Muscle of leg (tissue), 11 donors: ENCODE results near the gene LRP8. TPM values are rescaled to one million over a fixed set of nuclear protein-coding genes. Genes with fewer than 3 reads are reported as not detected.

ENCODE experiments used
- DNase-seq: peaks from one replicate; pipeline ENCODE4 v3.0.0; 2013
- H3K27ac ChIP-seq: one replicate; pipeline ENCODE4 v1.5.1; 2013; ENCODE audit warnings: mild to moderate bottlenecking, low read length, control low read depth
- H3K27me3 ChIP-seq: one replicate; pipeline ENCODE4 v1.6.1; 2013; ENCODE audit warnings: low read length; ENCODE audit not compliant: control insufficient read depth, insufficient read depth
- H3K36me3 ChIP-seq: one replicate; pipeline ENCODE4 v1.6.1; 2013; ENCODE audit warnings: low read length; ENCODE audit not compliant: control insufficient read depth, insufficient read depth
- H3K4me1 ChIP-seq: one replicate; pipeline ENCODE4 v1.6.1; 2013; ENCODE audit warnings: low read length; ENCODE audit not compliant: control insufficient read depth, insufficient read depth
- H3K4me3 ChIP-seq: one replicate; pipeline ENCODE4 v1.5.1; 2013; ENCODE audit warnings: low read length, control low read depth
- H3K9me3 ChIP-seq: replicated peaks from 2 replicates; pipeline ENCODE4 v1.6.1; 2013; ENCODE audit warnings: low read depth, low read length; ENCODE audit not compliant: control insufficient read depth
- WGBS: methylation state at CpG from one replicate; pipeline ENCODE4 v1.1.5; 2013; ENCODE audit warnings: missing lambda C conversion rate; ENCODE audit not compliant: insufficient coverage; 5-methylcytosine and 5-hydroxymethylcytosine counted together
- polyA plus RNA-seq, 8 donors: library from polyadenylated mRNA; unstranded; fragments of 120-200 nt; gene quantifications; one replicate each; pipeline versions ENCODE4 v1.2.1 to v1.2.3, GENCODE V29; 2013; ENCODE audit warnings: inconsistent platforms in 1 of 8, low replicate concordance in 1 of 8; ENCODE audit not compliant: insufficient read length in 8 of 8, insufficient read depth in 1 of 8
- total RNA-seq: library from RNA; stranded (reverse); fragments of 120-200 nt; gene quantifications from one replicate; pipeline ENCODE4 v1.2.4, GENCODE V29; 2013

The LRP8 gene
- total and polyA plus RNA-seq, 9 donors: 2.8 to 6.9 (median 4.2) TPM

DNA sequence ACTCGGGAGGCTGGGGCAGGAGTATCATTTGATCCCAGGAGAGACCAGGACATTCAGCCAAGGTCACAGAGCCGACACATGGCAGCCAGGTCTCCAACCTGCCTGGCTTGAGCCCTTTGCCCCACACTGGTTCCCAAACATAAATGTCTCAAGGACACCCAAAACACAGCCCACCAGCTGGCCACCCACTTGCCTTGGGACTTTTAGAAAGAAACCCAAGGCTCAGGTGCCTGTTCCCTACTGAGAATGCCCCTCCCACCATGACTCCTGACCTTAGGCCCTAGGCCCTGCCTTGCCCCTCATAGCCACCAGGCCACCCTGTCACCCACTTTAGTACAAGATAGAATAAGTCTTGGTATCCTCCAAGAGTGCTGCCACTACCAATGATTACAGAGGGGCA is 41.9 kb upstream of the LRP8 start:
- Histone ChIP-seq H3K36me3 (no peaks in the 10 kb centered on the region), H3K27ac (no peak overlapping the region), H3K4me3 (no peak overlapping the region), H3K9me3 (no peaks in the 10 kb centered on the region), H3K4me1 (peaks cover 5% of the 10 kb centered on the region), H3K27me3 (no peaks in the 10 kb centered on the region)
- DNase-seq: no peak
- 100% methylated on average over 1 of the region's 2 CpGs for WGBS

DNA sequence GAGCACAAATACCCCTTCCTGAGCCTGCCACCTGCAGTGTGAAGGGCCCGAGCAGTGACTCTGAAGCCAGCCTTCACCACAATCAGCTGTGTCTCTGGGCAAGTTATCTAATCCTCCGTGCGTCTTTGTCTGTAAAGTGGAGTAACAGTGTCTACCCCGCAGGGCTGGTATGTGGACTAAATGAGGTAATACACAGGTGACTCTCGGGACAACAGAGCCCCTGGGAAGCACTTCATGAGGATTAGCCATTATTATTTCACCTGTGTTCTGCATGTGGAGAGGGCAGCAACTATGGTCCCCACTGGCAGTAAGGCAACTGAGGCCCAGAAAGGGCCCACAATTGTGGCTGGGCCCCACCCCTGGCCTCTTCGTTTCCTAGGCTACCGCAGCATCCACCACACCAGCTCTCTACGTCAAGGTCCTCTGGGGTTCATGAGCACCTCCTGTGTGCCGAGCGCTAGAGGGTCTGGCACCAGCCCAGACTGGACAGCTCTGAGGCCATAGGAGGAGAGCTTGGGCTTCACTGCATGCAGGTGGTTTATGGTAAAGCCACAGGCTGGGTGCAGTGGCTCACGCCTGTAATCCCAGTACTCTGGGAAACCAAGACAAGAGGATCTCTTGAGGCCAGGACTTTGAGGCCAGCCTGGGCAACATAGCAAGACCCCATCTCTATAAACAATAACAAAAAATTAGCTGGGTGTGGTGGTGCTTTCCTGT is 41.3 kb upstream of the LRP8 start:
- Histone ChIP-seq H3K27ac (no peak overlapping the region), H3K4me3 (no peak overlapping the region), H3K27me3 (no peaks in the 10 kb centered on the region), H3K4me1 (peaks cover 5% of the 10 kb centered on the region), H3K36me3 (no peaks in the 10 kb centered on the region), H3K9me3 (no peaks in the 10 kb centered on the region)
- 76% methylated on average over 5 of the region's 11 CpGs for WGBS
- no peak for DNase-seq

- H3K4me3 ChIP-seq: no peak overlapping the region
- peaks cover 5% of the 10 kb centered on the region for H3K4me1 ChIP-seq
- H3K9me3 ChIP-seq: no peaks in the 10 kb centered on the region
- no peak overlapping the region for H3K27ac ChIP-seq
- no peak for DNase-seq
- 73% methylated on average over 10 of the region's 14 CpGs for WGBS
- no peaks in the 10 kb centered on the region for H3K27me3 ChIP-seq
- H3K36me3 ChIP-seq: no peaks in the 10 kb centered on the region
Measured at GRCh38 chr1:53368314-53369033, 40.6 kb upstream of the LRP8 start.

DNA sequence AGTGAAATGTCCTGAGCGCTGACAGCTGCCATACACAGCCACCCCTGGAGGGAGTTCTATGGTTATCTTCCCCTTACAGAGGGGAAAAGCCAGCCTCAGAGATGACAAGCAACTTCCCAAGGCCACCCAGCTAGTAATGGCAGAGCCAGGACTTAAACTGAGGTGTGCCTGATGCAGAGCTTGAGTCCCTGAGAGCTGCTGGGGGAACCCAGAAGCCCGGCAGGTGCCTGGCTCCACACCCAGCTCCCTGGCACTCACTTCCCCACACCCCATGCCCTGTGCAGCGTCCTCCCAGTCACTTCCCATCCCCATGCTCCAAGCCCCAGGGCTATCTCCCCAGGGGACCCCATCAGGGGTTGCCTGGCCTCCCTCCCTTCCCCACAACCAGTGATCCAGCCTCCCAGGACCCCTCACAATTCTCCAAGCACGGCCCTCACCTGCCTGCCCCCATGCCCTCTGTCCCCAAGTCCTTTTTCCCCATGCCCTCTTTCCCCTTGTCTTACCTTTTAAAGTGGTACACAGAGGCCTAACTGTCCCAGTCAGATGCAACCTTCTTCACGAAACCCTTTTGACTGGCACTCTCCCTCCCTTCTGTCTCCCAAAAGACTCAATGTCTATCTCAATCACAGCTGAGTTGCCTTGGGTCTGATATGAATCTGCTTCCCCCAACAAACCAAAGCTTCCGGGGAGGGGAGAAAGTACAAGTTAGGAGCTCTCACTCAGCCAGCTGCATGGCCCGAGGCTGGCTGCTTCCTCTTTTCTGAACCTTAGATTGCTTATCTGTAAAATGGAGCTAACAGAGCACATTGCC is 39.8 kb upstream of the LRP8 start:
- DNase-seq: peak; percentile 34
- Histone ChIP-seq H3K9me3 (no peaks in the 10 kb centered on the region), H3K36me3 (no peaks in the 10 kb centered on the region), H3K27ac (no peak overlapping the region), H3K27me3 (peaks cover 2% of the 10 kb centered on the region), H3K4me1 (peaks cover 5% of the 10 kb centered on the region), H3K4me3 (no peak overlapping the region)
- 77% methylated on average over 4 of the region's 7 CpGs for whole genome bisulfite sequencing

GRCh38 chr1:53366901-53367502 is 39.1 kb upstream of the LRP8 start:
- H3K27ac ChIP-seq: no peak overlapping the region
- no peaks in the 10 kb centered on the region for H3K9me3 ChIP-seq
- no peak overlapping the region for H3K4me3 ChIP-seq
- DNase-seq: no peak
- H3K4me1 ChIP-seq: peaks cover 5% of the 10 kb centered on the region
- H3K36me3 ChIP-seq: no peaks in the 10 kb centered on the region
- peaks cover 2% of the 10 kb centered on the region for H3K27me3 ChIP-seq
- WGBS: 81% methylated on average over 5 of the region's 12 CpGs

- no peaks in the 10 kb centered on the region for H3K9me3 ChIP-seq
- no peak overlapping the region for H3K27ac ChIP-seq
- WGBS: 65% methylated on average over 8 of the region's 12 CpGs
- H3K27me3 ChIP-seq: peaks cover 2% of the 10 kb centered on the region
- H3K4me3 ChIP-seq: no peak overlapping the region
- no peak for DNase-seq
- H3K36me3 ChIP-seq: no peaks in the 10 kb centered on the region
- peaks cover 5% of the 10 kb centered on the region for H3K4me1 ChIP-seq
Measured at GRCh38 chr1:53365437-53366063, 37.7 kb upstream of the LRP8 start.

- Histone ChIP-seq H3K4me3 (no peak overlapping the region), H3K9me3 (no peaks in the 10 kb centered on the region), H3K27me3 (peaks cover 2% of the 10 kb centered on the region), H3K4me1 (no peaks in the 10 kb centered on the region), H3K27ac (no peak overlapping the region), H3K36me3 (no peaks in the 10 kb centered on the region)
- WGBS: 82% methylated on average over 7 of the region's 9 CpGs
- no peak for DNase-seq
Measured at GRCh38 chr1:53362851-53363642, 35.2 kb upstream of the LRP8 start.

DNA sequence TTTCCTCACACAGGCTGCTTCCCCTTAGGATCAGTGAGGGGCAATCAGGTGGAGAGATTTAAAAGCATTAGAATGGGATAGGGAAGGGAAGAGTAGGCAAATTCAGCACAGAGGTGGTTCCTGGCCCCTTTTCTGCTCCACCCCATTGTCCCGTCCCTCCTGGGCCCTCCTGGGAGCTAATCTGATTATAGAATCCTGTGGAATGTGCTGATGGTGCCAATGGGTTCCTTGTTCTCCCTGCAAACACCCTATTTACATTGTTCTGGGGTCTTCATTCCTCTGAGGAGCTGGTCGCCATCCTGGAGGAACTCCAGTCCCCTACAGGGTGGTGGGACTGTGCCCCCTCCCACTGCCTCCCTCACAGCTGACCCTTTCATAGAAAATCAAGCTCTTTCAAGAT is 34.4 kb upstream of the LRP8 start:
- Histone ChIP-seq H3K36me3 (no peaks in the 10 kb centered on the region), H3K9me3 (no peaks in the 10 kb centered on the region), H3K4me1 (no peaks in the 10 kb centered on the region), H3K27me3 (peaks cover 2% of the 10 kb centered on the region), H3K4me3 (no peak overlapping the region), H3K27ac (no peak overlapping the region)
- no peak for DNase-seq
- 67% methylated on average over 1 of the region's 2 CpGs for WGBS

DNA sequence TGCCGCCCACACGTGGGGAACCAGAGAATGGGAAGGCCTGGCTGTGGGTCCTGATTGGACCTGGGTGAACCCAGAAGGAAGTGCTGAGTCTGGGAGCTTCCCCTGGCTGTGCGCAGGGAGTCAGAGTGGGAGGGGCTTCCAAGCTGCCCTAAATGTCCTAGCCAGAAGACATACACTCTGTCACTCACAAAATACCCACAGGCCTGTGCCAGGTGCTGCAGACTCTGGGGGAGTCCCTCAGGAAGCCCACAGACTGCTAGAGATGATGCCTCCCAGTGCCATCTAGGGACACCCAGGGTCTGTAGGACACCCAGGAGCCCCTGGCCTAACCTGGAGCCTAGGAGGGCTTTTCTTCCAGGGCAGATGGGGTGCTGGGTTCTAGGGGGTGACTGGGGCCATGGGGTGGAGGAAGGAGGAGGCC is 33.7 kb upstream of the LRP8 start:
- 71% methylated on average over 2 of the region's 3 CpGs for WGBS
- no peak for DNase-seq
- Histone ChIP-seq H3K4me1 (no peaks in the 10 kb centered on the region), H3K27me3 (peaks cover 2% of the 10 kb centered on the region), H3K9me3 (peaks cover 2% of the 10 kb centered on the region), H3K4me3 (no peak overlapping the region), H3K27ac (no peak overlapping the region), H3K36me3 (no peaks in the 10 kb centered on the region)
